ENCODE results near the gene MAP2K5.

The MAP2K5 gene

DNA sequence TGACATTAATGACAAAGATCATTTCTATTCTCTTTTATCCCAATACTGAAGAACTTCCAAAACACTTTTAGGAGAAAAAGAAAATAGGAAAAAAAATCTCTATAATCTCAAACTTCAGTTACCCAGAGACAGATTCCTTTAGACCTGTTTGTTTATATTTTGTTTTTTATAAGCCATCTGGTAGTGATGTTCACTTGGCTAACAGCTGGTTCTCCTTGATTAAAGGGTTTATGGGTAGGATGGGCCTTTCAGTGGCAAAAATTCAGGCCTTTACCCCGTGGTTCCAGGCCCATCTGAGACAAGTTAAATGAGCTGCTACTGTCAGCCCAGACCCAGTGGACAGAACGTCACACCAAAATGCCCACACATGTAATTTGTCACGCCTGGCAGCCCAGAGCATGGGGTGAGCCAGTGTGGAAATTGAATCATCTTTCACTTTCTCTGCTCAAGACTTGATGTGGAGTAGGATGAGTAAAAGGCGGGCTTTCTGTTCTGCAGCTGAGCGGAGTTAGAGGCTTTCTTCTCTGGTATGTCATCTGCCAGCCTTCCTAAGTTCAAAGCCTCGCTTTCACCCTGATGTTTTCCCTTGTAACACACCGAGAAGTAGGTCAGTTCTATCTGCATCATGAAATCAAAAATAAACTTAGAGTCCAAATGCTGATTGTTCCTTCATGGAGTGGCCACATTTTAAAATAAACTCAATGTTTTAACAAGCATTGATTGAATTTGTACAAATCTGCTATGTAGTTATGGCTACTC is 220.3 kb downstream of the MAP2K5 start:
- DNase-seq = no peak

DNA sequence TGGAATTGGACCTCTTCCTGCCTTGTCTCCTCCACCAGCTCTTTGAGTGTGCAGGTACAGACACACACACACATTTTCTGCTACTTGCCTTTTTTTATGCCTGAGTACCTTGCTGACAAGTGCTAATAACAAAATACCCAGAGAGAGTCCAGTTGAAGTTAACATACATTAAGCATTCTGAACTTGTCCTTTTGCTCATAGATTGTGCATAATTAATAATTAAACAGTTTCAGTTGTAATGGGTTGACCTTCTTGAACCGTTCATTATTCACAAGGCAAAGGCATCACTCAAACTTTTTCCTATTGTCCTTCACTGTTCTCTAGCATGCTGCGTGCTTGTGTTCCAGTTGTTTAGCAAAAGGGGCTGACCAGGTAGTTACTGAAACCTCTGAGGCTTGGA is 223.2 kb downstream of the MAP2K5 start:
- no peak for DNase-seq

DNA sequence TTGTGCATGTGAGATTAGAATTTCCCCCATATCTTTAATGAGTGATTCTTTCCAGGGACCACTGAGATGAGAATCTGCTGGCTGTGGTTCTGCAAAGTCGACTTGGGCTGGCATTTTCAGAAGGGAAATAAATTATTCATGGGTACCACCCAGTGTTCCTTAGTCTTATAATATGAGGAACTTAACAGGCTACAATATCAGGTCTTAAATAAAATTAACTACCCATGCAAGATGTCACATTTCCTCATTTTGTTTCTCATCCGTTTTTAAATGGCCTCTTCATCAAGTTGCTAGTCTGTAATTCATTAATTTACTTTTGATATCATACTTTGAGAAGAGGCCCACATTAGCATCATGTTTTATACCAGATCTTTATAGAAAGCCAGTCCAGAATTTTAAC is 224.5 kb downstream of the MAP2K5 start:
- no peak for DNase-seq

DNA sequence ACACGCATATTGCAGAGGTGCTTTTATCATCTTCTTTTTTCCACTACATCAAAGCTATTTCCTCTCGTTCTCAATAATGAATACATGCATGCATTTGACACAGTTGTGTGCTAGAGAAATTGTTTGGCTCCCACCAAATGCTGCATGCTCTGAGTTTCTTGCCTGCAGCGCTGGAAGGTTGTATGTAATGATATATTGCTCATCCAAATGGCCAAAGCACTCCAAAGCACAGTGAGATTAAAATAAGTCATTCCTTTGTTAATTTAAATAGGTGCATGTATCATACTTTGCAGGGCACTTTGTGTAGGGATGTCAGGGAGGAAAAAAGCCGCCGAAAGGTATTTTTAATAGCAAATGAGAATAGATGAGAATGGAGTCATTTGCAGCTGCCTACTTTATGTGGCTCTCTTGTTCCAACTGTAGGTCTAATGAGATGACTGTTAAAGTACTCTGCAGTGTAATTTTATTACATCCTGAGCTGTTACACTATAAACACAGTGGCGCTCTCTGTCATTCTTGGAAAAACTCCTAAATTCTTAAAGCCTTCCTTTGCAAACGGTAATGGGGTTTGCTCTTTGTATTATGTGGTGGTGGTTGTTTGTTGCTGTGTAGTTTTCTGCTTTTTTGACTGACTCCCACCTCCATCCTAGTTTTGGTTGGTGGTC is 225.9 kb downstream of the MAP2K5 start:
- DNase-seq = no peak

DNA sequence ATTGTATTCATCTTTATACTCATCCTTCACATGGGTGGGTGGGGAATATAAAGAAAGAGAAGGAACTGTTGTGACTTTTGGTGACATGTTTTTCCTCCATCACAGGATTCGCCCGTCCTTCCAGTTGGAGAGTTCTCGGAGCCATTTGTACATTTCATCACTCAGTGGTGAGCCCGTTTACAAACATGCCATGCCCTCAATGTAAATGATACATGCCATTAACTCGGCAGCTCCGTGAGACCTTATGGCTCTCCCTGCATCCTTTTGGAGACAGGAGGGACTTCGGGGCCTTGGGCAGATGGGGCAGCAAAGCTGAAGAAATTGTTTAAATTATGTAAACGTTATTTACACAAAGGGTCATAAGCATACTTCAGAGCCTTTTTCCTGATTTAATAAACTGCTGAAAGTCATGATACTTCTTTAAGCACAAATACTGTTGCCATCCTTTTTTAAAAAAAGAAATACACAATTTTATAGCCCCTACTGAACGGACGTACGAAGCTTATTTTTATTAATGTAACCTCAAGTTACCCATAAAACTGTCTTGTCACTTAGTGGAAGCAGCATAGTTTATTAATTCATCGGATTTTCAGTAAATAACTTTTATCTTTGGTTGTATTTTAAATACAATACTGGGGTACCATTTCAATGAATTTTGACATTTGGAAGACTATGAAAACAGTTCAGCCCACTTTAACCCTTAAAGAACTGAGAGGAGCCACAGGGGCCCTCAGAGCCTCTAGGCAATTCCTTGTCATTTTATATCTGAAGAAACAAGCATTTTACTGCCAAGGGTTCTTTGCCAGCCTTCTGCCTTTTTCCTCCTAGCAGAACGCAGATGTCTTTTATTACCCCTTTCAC is 227.2 kb downstream of the MAP2K5 start:
- no peak for DNase-seq

DNA sequence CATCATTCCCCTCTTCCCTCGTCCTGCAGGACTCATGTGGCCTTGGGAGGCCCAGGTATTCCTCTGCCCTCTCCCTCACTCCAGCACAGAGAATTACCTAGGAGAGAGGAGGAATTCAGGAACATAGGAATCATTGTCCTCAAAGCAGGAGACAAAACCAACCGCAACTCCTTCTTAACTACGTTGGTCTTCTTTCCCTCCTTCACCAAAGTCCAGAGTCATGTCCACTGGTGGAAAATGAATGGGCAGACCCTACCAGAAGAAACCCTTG is 227.8 kb downstream of the MAP2K5 start:
- no peak for DNase-seq

DNA sequence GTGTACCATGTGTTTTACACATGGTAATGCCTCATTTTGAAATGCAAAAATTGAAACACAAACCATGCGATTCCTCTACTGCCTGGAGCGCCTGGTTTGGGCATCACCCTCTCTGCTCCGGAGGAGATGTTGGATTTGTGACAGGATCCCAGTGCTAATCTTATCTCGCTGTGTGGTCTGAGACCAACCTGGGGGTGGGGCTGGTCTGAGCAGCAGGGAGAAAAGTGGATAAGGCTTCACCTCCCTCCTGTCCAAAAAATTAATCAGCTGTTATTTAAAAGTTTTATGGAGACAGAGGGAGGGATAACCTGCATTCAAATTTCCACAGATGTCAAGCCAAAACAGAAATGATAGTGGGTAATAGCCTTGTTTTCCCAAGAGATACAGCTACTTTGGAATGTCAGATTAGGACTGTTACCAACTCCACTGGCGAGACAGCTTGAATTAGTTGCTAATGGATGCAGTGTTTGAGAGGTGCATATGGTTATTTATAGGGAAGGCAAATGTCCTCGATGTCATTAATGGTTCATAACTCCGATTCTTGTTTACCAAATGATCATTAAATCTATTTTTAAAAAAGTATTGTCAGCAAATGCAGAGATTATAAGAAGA is 228.8 kb downstream of the MAP2K5 start:
- DNase-seq = no peak

DNA sequence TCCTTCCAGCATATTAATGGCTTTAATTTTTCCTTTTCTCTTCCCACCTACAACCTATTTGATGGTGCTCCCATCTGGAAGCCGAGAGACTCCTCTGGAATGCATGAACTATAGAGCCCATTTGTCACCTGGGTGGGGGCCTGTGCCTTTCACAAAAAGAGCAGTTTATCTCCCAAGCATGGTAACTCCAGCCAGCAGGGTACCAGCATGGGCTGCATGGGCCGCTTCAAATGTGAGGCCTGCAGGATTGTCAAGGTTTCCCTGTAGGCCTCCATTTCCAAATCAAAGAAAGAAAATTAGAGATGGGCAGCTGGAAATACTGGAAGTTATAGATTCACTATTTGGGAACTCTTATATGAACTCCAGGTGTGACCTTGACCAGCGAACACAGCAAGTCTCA is 232.1 kb downstream of the MAP2K5 start:
- no peak for DNase-seq

DNA sequence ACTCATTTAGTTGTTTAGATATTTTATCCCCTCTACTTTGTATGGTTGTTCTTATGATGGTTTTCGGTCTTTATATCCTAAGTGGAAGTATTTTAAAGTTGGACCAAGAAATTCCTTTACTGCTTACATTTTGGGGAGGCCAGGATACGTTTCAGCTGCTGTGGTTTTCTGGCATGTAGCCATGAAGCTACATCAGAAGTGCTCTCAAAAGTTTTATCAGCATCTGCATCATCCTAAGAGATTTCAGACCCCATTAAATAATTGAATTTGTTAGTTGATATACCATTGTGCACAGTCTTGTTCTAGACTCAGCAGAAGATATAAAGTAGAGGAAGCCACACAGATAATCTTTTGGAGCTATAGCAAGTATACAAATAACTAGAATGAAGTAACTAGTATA is 232.7 kb downstream of the MAP2K5 start:
- no peak for DNase-seq

DNA sequence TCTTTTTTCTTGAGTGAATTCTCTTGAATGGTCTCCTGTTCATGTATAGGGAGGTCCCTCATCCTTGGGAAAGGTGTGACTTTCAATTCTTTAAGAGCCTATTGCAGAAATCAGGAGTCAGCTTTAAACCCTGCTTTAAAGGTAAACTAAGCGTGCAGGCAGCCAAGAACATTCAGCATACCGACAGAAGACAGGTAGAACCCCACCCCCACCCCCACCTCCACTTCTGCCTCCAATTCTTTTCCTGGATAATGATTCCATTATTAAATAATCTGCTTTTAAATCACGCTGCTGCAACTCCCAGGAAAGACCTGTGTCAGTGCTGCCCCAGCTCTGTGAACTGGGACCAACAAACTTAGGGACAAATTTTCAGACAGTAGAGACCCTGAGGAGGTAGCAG is 233.5 kb downstream of the MAP2K5 start:
- no peak for DNase-seq

DNA sequence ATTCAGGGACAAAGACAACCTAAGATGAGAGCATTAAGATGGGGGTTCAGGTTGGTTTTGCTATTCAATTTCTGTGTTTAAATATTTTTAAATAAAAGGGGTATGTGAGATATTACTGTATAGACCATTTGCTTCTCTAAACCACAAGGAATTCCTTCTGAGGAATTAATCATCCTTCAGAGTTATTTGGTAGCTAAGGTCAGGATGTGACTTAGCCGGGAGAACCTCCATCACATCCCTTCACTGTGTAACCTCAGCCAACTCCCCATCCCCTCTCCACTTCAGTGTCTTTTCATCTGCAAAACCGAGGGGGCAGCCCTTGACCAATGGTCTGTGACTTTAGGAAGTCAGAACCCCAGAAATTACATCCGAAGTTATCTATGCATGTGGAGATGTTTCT is 234.1 kb downstream of the MAP2K5 start:
- no peak for DNase-seq

DNA sequence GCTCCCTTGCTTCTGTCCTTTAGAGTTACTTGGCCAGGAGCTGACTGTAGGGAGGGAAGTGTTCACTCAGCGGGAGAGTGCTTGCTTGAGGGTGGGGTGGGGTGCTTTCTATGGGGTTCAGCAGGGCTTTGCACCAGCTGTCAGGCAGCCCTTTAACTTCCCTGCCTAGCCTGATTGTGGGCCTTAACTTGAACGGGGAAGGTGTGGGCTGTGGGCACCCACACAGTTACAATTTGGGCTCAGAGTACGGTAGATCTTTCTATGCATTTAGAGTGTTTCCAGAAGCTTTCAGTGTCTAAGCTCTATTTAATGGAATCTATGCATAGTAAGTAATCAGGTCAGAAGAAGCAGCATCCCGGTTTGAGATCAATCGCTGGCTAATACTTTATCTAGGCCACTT is 234.6 kb downstream of the MAP2K5 start:
- no peak for DNase-seq

DNA sequence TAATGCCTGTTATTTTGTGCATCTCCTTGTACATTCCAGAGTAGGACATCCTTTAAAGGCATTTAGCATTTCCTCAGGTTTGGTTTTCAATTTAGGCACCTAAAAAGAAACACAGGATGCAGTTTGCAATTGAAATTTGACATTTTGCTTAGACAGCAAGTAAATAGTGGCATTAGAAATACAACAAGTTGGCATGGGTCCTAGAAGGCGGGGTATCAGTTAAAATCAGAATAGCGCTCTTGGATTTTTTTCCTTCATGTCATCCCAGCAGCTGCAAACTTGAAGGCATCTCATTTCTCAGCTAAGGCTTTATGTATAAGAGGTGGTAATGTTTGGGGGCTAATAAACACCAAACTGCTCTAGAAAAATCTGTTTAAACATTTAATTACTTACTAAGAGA is 235.3 kb downstream of the MAP2K5 start:
- no peak for DNase-seq

DNA sequence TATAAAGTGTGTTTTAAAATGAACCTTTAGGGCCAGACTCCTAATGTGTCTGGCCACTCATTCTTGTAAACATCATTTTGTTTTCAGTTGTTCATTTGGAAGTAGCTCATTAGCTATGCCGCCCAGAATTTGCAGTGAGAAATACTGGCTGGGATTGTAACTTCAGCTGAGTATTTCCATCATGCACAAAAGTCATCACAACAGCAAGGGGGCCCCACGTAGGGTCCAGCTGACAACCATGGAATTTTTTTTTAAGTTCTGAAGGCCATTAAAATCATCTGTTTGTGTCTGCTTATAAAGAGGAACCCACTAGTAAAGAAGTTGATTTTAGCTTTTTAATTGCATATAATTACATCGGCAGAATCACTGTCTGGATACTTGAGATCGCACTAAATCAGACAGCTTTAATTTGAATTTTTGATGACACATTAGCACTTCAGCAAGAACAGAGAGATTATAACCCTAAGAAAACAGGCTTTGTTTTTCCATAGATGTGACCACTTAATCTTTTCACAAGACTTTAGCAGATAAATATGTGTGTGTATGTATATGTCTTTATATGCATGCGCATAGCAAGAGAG is 236.6 kb downstream of the MAP2K5 start:
- DNase-seq = no peak

DNA sequence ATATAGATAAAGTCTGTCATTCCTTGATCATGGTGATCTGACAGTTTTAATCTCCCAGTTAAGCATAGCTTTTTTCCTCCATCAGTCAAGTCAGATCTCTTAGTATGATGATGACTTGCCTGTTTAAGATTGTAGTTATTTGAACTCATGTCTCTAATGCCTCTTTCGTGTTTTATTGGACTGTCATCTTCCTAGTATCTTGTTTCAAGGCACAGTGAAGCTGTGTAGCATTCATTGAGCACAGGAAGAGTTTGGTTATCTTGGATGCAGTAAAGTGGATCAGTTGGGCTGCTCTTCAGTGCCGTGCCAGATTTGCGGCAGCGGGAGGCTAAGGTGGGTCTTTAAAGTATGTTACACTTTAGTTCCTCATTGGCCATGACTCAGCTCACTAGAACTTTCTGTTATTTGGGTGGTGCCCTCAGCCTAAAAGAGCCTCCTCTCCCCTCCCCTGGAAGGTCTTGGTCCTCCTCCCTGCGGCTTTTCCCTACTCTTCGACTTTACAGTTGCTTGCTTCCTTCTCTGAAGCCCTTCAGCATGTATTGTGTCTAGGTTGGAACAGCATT is 237.1 kb downstream of the MAP2K5 start:
- no peak for DNase-seq

DNA sequence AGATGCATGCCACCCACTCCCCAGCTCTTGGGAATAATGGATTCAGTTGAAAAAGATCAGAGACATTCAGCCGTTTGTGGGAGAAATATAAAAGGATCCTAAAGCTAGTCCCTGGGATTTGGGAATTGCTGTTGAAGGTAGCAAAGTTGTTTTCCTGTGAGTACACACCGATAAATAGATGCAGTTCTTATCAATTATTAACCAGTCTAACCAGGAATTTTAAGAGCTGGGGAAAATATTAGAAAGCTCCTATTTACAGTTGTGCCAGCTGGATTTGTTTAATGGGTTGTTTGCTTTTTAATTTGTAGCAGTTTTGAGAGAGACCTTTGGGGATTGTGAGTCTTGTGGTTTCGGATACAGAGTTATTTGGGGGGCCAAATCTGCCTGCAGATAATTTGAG is 238.6 kb downstream of the MAP2K5 start:
- no peak for DNase-seq

DNA sequence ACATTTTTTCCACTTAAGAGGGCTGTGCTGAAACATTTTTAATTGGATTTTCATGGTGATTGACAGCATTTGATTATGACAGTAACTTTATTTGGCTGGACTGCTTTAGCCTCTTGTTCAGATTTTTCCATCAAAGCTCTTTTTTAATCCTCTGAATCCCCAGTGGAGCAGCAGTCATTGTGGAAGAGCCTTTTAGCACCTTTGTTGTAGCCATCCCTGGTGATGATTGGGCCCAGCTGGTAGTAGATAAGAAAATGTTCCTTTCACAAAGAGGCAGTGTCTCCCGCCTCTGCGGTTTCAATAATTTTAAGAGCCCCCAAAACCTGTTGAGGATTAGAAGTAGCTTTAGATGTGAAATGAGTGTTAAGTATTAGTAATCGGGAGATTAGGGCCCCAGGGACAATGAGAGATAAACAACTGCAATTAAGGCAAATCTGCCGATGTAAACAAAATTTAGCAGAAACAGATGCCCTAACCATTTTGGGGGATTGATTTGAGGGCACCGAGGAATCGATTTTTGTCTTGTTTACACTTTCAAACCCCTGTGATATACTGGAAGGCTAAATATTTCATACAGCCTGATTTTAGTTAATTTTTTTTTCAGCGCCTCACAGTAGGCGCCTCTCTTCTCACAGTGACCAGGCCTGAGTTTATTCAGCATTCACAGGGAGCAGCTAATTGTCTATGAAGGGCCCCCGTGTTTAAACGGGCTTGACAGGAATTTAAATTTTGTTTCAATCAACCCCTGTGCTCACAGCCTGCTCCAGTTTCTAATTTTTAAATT is 239.6 kb downstream of the MAP2K5 start:
- DNase-seq = no peak

DNA sequence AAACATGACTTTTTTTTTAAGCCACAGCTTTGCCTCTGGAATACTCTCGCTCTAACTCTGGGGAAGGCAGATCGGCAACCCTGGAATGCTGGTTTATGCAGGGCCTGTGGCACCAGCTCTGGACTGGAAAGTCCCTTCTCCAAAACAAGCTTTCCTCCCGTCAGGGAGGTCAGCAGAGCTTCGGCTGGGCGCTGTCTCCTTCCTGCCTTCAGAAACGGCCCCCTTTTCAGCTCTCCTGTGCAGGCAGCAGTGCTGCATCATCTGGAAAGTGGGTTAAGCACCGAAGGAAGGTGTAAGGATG is 240.1 kb downstream of the MAP2K5 start:
- DNase-seq = no peak

DNA sequence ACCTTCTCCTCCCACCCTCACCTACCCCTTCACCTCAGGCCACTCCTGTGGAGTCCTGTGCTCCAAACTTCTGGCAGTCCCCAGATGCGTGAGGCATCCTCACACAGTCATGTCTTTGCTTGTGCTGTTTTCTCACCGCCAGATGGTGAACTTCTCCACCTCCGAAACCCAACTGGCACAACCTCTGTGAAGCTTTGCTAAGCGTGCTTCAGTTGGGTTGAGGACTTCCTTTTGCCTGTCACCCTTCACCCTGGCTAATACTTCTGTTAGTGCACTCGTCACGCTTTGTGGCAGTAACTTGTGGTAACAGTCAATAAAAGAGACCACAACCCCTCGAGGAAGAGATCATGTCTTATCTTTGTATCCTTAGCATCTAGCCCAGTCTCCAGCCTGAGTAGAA is 240.8 kb downstream of the MAP2K5 start:
- DNase-seq = no peak

DNA sequence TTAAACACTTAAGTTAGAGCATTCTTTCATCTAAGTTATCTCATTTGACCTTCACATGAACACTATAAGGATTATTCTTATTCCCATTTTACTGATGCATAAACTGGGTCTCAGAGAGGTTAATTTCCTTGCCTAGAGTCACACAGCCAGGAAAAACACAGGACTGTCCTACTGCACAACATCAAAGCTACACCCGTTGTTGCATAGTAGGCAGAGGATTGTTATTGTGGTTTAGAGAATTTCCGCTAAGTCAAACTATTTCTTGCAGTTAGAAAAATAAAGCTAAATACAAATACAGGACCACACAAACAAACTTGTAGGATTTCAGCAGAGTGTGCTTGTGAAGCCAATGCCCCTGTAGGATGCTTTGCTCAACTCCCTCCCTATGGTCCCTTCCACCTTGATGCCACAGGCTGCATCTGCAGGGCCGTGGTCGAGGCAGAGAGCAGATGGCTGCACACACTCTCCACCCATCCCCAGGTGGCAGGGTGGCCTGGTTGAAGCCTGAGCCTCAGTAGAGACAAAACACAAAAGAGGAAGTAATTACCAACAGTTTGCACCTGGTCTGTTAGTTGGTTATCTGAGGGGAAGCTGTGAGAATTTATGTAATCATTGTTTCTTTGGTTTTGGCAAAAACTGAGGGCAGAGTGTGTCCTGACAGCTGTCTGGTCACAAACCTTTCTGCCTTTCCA is 241.7 kb downstream of the MAP2K5 start:
- no peak for DNase-seq

DNA sequence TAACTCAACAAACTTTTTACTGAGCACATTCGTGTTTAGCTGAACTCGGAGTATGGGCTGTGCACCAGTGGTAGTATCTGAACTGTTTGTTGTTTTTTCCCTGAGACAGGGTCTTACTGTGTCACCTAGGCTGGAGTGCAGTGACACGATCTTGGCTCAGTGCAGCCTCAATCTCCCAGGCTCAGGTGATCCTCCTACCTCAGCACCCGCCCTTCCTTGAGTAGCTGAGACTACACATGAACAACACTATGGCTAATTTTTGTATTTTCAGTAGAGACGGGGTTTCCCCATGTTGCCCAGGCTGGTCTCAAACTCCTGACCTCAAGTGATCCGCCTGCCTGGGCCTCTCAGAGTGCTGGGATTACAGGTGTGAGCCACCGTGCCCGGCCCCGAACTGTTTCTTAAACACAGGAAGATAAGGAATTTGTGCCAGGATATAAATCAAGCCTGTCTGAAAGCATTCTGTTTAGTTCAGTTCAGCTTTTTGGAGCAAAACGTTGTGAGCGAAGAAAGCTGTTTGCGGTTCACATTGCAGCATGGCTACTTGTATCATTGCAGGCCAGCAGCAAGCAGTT is 242.4 kb downstream of the MAP2K5 start:
- no peak for DNase-seq
